Measurements from ENCODE around the gene CYB5R3. TPM values are rescaled to one million over a fixed set of nuclear protein-coding genes. Genes with fewer than 3 reads are reported as not detected.
"Not testable (repeated sequence)": the region's sequence is repeated elsewhere in the genome, so short reads cannot be mapped to it uniquely, and the experiment has no call there.

Gene CYB5R3
- total RNA-seq, 4 donors from 2014 or later = 52.6 to 120 (median 75.5) TPM

DNA sequence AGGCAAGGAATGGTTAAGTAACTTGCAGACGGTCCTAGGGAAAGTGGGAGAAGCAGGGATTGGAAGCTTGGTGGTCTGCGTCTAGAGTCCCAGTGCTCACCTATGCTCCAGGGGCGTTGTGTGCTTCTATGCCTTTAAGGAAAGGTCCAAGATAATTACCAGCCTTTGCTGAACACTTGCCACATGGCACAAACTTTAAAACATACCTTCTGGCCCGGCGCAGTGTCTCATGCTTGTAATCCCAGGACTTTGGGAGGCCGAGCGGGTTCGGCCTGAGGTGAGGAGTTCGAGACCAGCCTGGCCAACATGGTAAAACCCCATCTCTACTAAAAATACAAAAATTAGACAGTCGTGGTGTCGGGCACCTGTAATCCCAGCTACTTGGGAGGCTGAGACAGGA, 36.9 kb downstream of the CYB5R3 start:
- intact Hi-C loops (cut with DNase I) = no loop called here
- 88 to 92% methylated on average over 11 of the region's 11 CpGs for WGBS, 2 donors
- Histone ChIP-seq H3K27me3 (no peaks in the 10 kb centered on the region), H3K27ac (peak overlapping the region in 1 of 3 donors; percentile 7), H3K9me3 (no peaks in the 10 kb centered on the region), H3K4me1 (peaks cover 51 to 75% of the 10 kb centered on the region in 2 donors), H3K4me3 (replicated peaks in 1 of 3) (no peak overlapping the region), H3K36me3 (no peaks in the 10 kb centered on the region)
- TF ChIP-seq, protein P1, sequence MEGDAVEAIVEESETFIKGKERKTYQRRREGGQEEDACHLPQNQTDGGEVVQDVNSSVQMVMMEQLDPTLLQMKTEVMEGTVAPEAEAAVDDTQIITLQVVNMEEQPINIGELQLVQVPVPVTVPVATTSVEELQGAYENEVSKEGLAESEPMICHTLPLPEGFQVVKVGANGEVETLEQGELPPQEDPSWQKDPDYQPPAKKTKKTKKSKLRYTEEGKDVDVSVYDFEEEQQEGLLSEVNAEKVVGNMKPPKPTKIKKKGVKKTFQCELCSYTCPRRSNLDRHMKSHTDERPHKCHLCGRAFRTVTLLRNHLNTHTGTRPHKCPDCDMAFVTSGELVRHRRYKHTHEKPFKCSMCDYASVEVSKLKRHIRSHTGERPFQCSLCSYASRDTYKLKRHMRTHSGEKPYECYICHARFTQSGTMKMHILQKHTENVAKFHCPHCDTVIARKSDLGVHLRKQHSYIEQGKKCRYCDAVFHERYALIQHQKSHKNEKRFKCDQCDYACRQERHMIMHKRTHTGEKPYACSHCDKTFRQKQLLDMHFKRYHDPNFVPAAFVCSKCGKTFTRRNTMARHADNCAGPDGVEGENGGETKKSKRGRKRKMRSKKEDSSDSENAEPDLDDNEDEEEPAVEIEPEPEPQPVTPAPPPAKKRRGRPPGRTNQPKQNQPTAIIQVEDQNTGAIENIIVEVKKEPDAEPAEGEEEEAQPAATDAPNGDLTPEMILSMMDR (IDR thresholded peaks at IDR 0.05) = no peak
- no peak for TF ChIP-seq POLR2A (IDR thresholded peaks at IDR 0.05)
- DNase-seq = no peak

- WGBS, 2 donors = 86 to 88% methylated on average over 1 of the region's 1 CpG
- Histone ChIP-seq H3K36me3 (no peaks in the 10 kb centered on the region), H3K27ac (no peak overlapping the region), H3K4me1 (peaks cover 60 to 83% of the 10 kb centered on the region in 2 donors), H3K4me3 (replicated peaks in 1 of 3) (no peak overlapping the region), H3K27me3 (no peaks in the 10 kb centered on the region), H3K9me3 (no peaks in the 10 kb centered on the region)
- intact Hi-C loops (cut with DNase I) = no loop called here
- no peak for TF ChIP-seq POLR2A (IDR thresholded peaks at IDR 0.05)
- TF ChIP-seq, protein P1 (IDR thresholded peaks at IDR 0.05) = no peak
- no peak for DNase-seq
These were observed 38.1 kb downstream of the CYB5R3 start for GRCh38 chr22:42611051-42611450.

DNA sequence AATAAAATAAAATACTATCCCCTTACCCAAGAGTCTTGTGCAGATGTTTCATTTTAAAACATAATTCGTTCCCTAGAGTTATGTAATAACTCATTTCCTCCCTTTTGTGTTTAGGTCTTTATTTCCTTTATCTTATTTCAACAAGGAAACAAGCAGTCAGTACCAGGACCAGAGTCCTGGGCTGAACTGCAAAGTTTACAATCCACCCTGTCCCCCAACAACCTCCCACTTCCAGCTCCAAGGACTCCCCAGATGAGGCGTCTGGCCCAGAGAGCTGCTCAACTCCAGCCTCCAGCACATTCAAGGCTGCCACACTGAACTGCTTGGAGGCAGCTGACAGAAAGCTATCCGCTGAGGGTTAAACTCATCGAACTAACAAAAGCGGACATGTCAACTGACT, 39.0 kb downstream of the CYB5R3 start:
- WGBS, 2 donors = 74 to 76% methylated on average over 5 of the region's 5 CpGs
- Histone ChIP-seq H3K4me1 (peaks cover 66 to 83% of the 10 kb centered on the region in 2 donors), H3K4me3 (replicated peaks in 1 of 3) (no peak overlapping the region), H3K36me3 (no peaks in the 10 kb centered on the region), H3K27ac (peak overlapping the region; percentile 14 to 86 (median 67)), H3K9me3 (no peaks in the 10 kb centered on the region), H3K27me3 (no peaks in the 10 kb centered on the region)
- intact Hi-C loops (cut with DNase I) = no loop called here
- TF ChIP-seq, protein P1 (IDR thresholded peaks at IDR 0.05) = no peak
- no peak for TF ChIP-seq POLR2A (IDR thresholded peaks at IDR 0.05)
- DNase-seq = no peak

- DNase-seq = peak; percentile 17 to 32
- H3K27me3 ChIP-seq = no peaks in the 10 kb centered on the region
- WGBS, 2 donors = 56 to 62% methylated on average over 11 of the region's 11 CpGs
- H3K27ac ChIP-seq = peak overlapping the region; percentile 50 to 86 (median 67)
- H3K4me3 ChIP-seq (replicated peaks in 1 of 3) = no peak overlapping the region
- no peaks in the 10 kb centered on the region for H3K9me3 ChIP-seq
- no peaks in the 10 kb centered on the region for H3K36me3 ChIP-seq
- TF ChIP-seq, protein P1 (IDR thresholded peaks at IDR 0.05) = no peak
- TF ChIP-seq POLR2A (IDR thresholded peaks at IDR 0.05) = no peak
- intact Hi-C loops (cut with DNase I) = no loop called here
- peaks cover 76 to 96% of the 10 kb centered on the region in 2 donors for H3K4me1 ChIP-seq
These were observed 40.3 kb downstream of the CYB5R3 start for GRCh38 chr22:42608823-42609361.

DNA sequence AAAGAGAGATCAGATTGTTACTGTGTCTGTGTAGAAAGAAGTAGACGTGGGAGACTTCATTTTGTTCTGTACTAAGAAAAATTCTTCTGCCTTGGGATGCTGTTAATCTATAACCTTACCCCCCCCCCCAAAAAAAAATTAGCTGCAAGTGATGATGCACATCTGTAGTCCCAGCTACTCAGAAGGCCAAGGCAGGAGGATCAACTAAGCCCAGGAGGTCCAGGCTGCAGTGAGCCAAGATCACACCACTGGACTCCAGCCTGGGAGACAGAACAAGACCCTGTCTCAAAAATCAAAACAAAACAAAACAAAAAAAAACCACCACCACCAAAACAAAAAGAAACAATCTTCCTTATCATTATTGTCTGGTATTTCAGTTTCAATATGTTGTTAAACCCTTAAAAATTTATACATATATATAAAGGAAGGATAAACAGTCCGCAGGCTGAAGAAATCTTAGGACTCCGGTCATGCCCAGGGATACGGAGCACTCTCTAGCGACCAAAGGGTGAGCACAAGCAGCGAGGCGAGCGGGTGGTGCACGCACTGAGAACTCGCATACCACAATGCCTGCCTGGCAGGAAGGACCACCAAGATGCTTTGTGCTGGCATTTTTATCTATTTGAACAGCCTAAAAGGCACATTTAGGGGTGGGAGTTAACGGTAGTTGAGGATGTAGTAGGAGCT, 40.9 kb downstream of the CYB5R3 start:
- Histone ChIP-seq H3K9me3 (no peaks in the 10 kb centered on the region), H3K27me3 (no peaks in the 10 kb centered on the region), H3K27ac (peak overlapping the region; percentile 50 to 86 (median 67)), H3K4me1 (peaks cover 76 to 99% of the 10 kb centered on the region in 2 donors), H3K4me3 (replicated peaks in 1 of 3) (no peak overlapping the region), H3K36me3 (no peaks in the 10 kb centered on the region)
- intact Hi-C loops (cut with DNase I) = no loop called here
- 85 to 88% methylated on average over 11 of the region's 11 CpGs for WGBS, 2 donors
- DNase-seq = no peak
- TF ChIP-seq POLR2A (IDR thresholded peaks at IDR 0.05) = no peak
- TF ChIP-seq, protein P1 (IDR thresholded peaks at IDR 0.05) = no peak

- H3K36me3 ChIP-seq; intact Hi-C loops (cut with DNase I); H3K9me3 ChIP-seq; DNase-seq; H3K4me3 ChIP-seq (replicated peaks in 1 of 3); H3K27me3 ChIP-seq: not testable (repeated sequence)
- 95 to 96% methylated on average over 14 to 24 of the region's 31 CpGs for WGBS, 2 donors
- Histone ChIP-seq H3K27ac (peak overlapping the region in 2 of 3 donors; percentile 43 to 86), H3K4me1 (peaks cover 75 to 99% of the 10 kb centered on the region in 2 donors)
These were observed 41.6 kb downstream of the CYB5R3 start for GRCh38 chr22:42607641-42608040.

Data from thyroid gland (tissue), 4 donors.